Measurements from ENCODE around the gene ITK. TPM values are rescaled to one million over a fixed set of nuclear protein-coding genes. Genes with fewer than 3 reads are reported as not detected.

Gene ITK
- polyA plus RNA-seq, 1 donor (not counting 4 experiments of a cell fraction or from before 2014, with no cell fraction given): not detected

- no peak for DNase-seq (ENCODE audit: low read depth, low spot score)
Observed at GRCh38 chr5:157166214-157167213, 14.1 kb upstream of the ITK start, which contains the start of gene GARIN3. Gene GARIN3 (minus strand): TSS chr5:157166264. CDS start chr5:157166168, 96 bp downstream.

DNA sequence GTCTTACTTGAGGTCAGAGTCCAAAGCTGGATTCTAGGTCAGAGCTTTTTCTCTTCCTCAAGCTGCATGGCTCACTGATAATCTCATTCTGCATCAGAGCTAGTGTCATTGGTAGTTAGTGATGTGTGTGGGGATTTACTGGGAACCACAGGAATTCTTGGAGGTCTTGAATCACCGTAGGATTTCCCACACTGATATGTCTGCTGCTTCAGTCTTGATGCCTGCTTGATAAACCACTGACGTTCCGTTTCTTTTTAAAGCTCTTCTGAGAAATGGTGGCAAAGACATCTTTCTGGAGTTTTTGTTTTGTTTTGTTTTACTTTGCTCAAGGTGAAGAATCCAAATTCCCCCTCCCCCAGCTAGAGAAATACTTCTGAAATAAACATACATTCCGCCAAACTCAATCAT, 13.4 kb upstream of the ITK start:
- H3K9ac ChIP-seq (ENCODE audit: control insufficient read depth, extremely low read depth, insufficient read depth, low read length): no peak overlapping the region
- H3K36me3 ChIP-seq (ENCODE audit: control insufficient read depth in 2 of 2, extremely low read depth in 1 of 2, insufficient read depth in 2 of 2, low read length in 2 of 2): no peaks in the 10 kb centered on the region
- H3K27ac ChIP-seq (ENCODE audit: control insufficient read depth, insufficient read depth, low read length): no peak overlapping the region
- no peaks in the 10 kb centered on the region for H3K9me1 ChIP-seq (ENCODE audit: control insufficient read depth, extremely low read depth, insufficient read depth, low read length)
- H2AFZ ChIP-seq (ENCODE audit: control insufficient read depth, low read length): no peak overlapping the region
- H3K27me3 ChIP-seq (ENCODE audit: control insufficient read depth, extremely low read depth, insufficient read depth, low read length): no peaks in the 10 kb centered on the region
- no peaks in the 10 kb centered on the region for H3K79me2 ChIP-seq (ENCODE audit: control insufficient read depth, insufficient read depth, low read length)
- dilution Hi-C loops (cut with MboI; ENCODE audit: extremely low pct_ligation_motif_present, low sequenced_read_pairs): no loop called here
- DNase-seq (ENCODE audit: low read depth, low spot score) (no peak), FAIRE-seq (no peak)
- H4K20me1 ChIP-seq (ENCODE audit: control insufficient read depth, extremely low read depth, insufficient read depth, low read length): no peaks in the 10 kb centered on the region
- H3K4me3 ChIP-seq (ENCODE audit: control insufficient read depth in 2 of 3, extremely low read depth in 1 of 3, insufficient read depth in 2 of 3, low read depth in 1 of 3, low read length in 3 of 3): no peak overlapping the region
- H3K4me1 ChIP-seq (ENCODE audit: control insufficient read depth, extremely low read depth, insufficient read depth, low read length): no peaks in the 10 kb centered on the region
- no peak overlapping the region for H3K4me2 ChIP-seq (ENCODE audit: control insufficient read depth, extremely low read depth, insufficient read depth, low read depth, low read length)
- no peak for TF ChIP-seq EZH2 (IDR thresholded peaks at IDR 0.05; ENCODE audit: low read length)
- TF ChIP-seq, protein P1, sequence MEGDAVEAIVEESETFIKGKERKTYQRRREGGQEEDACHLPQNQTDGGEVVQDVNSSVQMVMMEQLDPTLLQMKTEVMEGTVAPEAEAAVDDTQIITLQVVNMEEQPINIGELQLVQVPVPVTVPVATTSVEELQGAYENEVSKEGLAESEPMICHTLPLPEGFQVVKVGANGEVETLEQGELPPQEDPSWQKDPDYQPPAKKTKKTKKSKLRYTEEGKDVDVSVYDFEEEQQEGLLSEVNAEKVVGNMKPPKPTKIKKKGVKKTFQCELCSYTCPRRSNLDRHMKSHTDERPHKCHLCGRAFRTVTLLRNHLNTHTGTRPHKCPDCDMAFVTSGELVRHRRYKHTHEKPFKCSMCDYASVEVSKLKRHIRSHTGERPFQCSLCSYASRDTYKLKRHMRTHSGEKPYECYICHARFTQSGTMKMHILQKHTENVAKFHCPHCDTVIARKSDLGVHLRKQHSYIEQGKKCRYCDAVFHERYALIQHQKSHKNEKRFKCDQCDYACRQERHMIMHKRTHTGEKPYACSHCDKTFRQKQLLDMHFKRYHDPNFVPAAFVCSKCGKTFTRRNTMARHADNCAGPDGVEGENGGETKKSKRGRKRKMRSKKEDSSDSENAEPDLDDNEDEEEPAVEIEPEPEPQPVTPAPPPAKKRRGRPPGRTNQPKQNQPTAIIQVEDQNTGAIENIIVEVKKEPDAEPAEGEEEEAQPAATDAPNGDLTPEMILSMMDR (optimal IDR thresholded peaks at IDR 0.05 in 1 of 3, IDR thresholded peaks at IDR 0.05 in 1 of 3, conservative IDR thresholded peaks at IDR 0.05 in 1 of 3; ENCODE audit: extremely low read depth in 1 of 3, insufficient read depth in 2 of 3, low read length in 3 of 3): no peak
- H3K9me3 ChIP-seq (ENCODE audit: control insufficient read depth, low read depth, low read length): no peaks in the 10 kb centered on the region

More at GRCh38 chr5:157166214-157167213, 14.1 kb upstream of the ITK start, which contains the start of gene GARIN3:
- Histone ChIP-seq H3K9ac (ENCODE audit: control insufficient read depth, extremely low read depth, insufficient read depth, low read length) (no peak within 1 kb of the TSS), H3K27me3 (ENCODE audit: control insufficient read depth, extremely low read depth, insufficient read depth, low read length) (no peaks in the 10 kb centered on the region), H4K20me1 (ENCODE audit: control insufficient read depth, extremely low read depth, insufficient read depth, low read length) (no peaks in the 10 kb centered on the region), H3K4me2 (ENCODE audit: control insufficient read depth, extremely low read depth, insufficient read depth, low read depth, low read length) (no peak within 1 kb of the TSS), H3K4me1 (ENCODE audit: control insufficient read depth, extremely low read depth, insufficient read depth, low read length) (no peaks in the 10 kb centered on the region), H3K79me2 (ENCODE audit: control insufficient read depth, insufficient read depth, low read length) (no peaks in the 10 kb centered on the region), H3K36me3 (ENCODE audit: control insufficient read depth in 2 of 2, extremely low read depth in 1 of 2, insufficient read depth in 2 of 2, low read length in 2 of 2) (no peaks in the 10 kb centered on the region), H3K27ac (ENCODE audit: control insufficient read depth, insufficient read depth, low read length) (no peak within 1 kb of the TSS), H3K4me3 (ENCODE audit: control insufficient read depth in 2 of 3, extremely low read depth in 1 of 3, insufficient read depth in 2 of 3, low read depth in 1 of 3, low read length in 3 of 3) (no peak within 1 kb of the TSS), H3K9me3 (ENCODE audit: control insufficient read depth, low read depth, low read length) (no peaks in the 10 kb centered on the region), H2AFZ (ENCODE audit: control insufficient read depth, low read length) (no peak within 1 kb of the TSS), H3K9me1 (ENCODE audit: control insufficient read depth, extremely low read depth, insufficient read depth, low read length) (no peaks in the 10 kb centered on the region)
- FAIRE-seq: no peak
- TF ChIP-seq, protein P1 (optimal IDR thresholded peaks at IDR 0.05 in 1 of 3, IDR thresholded peaks at IDR 0.05 in 1 of 3, conservative IDR thresholded peaks at IDR 0.05 in 1 of 3; ENCODE audit: extremely low read depth in 1 of 3, insufficient read depth in 2 of 3, low read length in 3 of 3): no peak
- dilution Hi-C loops (cut with MboI; ENCODE audit: extremely low pct_ligation_motif_present, low sequenced_read_pairs): no loop called here
